Testis (tissue), 2 donors: Measurements from ENCODE around the gene ASXL3.

Source experiments
- CTCF ChIP-seq, 3 experiments: fragments of 450-650 bp in 2 of 3; fragments of 200-600 bp in 1 of 3; sonication (generic) in 1 of 3; IDR thresholded peaks; one replicate each; pipeline ENCODE4 v1.5.1; 2016 to 2019; ENCODE audit warnings: antibody characterized with exemption in 3 of 3, mild to moderate bottlenecking in 2 of 3, moderate library complexity in 1 of 3
- POLR2A ChIP-seq: fragments of 450-650 bp; IDR thresholded peaks from one replicate; pipeline ENCODE4 v1.6.1; 2017; ENCODE audit warnings: antibody characterized with exemption, mild to moderate bottlenecking, moderate library complexity

- TF ChIP-seq CTCF (IDR thresholded peaks at IDR 0.05) (no peak), POLR2A (no peak)
Measured at GRCh38 chr18:33611525-33612135, 33.6 kb downstream of the ASXL3 start.
